Stimulated activated CD4-positive, alpha-beta T cell treated with anti-CD3 and anti-CD28 coated beads, TNF-alpha, amount 100 ng/mL, for 4 hours (primary cell): Measurements from ENCODE around the gene CA10.

Source experiments
- DNase-seq, 3 experiments: peaks; one replicate each; pipeline ENCODE4 v3.0.0-alpha.2; 2020; ENCODE audit warnings: low read depth in 3 of 3

Gene CA10

DNA sequence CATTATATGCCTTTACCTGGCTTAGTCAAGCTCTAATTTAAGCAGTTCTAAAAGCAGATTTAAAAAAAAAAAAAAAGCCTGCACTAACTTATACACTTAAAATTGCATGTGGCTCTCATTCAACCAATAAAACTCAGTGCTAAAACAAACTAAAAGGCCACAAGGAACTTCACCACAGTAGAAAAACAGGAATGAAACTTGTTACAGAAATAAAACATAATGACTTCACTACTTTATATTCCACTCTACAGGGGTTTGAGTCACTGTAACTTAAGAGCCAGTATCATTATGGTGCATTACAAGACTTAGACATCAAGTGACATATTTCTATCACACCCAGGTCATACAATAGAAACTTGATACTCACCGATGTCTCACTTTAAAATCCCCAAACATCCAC is 11.1 kb downstream of the CA10 start:
- no peak for DNase-seq

DNA sequence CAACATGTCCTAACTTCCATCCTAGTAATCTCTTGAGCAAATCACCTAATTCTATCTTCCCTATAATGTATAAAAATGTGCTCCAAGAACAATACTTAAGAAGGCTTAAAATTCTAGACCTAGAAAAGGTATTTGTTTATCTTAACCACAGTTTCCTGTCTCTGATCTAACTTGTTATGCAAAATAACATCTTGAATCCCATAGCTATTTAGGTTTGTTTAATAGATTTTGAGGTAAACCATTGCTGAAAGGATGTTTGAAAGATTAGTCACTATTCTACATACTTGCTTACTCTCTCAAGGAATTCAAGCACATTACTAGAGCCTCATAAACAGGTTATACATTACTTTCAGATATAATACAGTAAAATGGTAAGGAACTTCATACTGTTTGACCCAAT is 13.0 kb downstream of the CA10 start:
- no peak for DNase-seq

DNA sequence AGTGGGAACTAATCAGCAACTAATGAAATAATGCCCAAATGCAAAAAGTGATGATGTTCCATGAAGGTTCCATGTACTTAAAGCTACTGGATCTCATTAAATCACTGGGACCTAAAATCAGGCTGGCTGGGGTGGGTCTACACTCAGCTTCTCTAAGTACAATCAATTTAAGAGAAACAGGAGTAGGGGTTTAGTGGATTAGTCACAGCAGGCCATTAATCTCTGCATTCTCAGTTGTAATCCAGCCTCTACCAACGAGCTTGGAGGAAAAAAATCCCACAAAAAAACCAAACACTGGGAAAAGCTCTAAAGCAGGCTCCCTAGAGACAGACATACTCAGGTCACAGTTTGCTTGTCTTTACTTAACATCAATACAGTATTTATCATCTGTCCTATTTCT is 15.0 kb downstream of the CA10 start:
- DNase-seq, result no peak

DNA sequence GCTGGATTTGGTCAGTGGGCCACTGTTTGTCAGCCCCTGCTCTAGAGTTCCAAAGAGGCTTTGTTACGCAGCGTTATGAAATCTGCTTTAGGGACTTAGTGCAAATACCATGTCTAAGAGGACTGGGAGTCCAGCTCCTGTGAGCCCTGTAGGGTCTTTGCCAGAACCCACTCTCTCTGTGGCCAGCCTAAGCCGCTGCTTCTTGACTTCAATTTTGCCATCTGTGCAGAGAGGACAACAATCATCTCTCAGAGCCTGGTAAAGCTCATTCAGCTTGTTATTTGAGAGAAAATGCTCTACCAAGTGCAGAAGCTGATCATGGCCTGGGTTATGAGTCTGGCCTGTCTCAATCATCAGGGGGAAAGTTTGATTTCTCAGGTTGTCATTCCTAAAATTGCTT is 17.9 kb downstream of the CA10 start:
- no peak for DNase-seq

DNA sequence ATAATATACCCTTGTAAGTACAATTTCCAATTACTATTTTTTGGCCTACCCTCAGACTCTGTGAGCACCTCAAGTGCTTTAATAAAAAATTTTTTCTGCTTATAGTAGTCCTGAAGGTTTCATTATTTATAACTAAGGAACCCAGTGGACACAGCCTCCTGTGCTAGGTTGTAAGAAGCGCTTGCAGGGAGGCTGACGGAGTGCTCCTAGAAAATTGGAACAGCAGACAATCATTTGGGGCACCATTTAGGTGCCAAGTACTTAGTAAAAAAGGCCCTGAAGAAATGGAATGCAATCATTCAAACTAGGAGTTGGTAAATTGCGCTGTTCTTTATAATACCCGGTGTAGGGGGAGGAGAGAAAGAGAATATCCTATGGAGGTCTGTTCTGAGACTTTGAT is 19.8 kb downstream of the CA10 start:
- no peak for DNase-seq

DNA sequence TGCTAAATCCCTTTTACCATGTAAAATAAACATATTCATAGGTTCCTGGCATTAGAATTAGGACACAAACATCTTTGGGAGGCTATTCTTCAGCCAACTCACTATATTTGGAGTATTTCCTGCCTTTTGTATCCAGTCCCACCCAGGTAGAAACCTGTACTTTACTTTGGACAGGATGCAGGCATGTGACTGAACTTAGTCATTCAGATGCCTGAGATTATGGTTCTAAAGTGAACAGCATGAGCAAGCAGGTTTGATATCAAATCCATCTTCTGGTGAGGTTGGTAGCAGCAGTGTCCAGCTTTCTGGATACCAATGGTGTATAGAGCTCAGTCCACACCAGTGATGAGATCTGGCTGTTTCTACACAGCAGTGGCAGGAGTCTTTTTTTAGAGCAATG is 20.2 kb downstream of the CA10 start:
- no peak for DNase-seq

DNA sequence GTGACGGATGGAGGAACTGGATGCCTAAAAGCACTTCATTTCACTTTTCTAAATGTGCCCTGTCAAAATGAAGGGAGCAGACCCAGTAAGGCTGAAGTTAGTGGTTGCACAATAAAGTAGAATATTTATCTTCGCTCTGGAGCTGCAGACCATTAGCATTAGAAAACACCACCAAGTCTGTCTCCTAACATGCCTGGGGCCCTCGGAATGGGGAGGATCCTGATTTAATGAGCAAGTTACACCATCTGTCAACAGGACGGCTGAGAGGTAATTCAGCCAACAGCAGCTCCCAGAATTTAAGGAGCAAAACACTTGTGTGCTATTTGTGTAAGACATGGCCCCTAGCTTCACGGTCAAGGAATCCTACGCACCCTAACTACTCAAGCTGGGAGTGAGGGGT is 22.3 kb downstream of the CA10 start:
- no peak for DNase-seq

DNA sequence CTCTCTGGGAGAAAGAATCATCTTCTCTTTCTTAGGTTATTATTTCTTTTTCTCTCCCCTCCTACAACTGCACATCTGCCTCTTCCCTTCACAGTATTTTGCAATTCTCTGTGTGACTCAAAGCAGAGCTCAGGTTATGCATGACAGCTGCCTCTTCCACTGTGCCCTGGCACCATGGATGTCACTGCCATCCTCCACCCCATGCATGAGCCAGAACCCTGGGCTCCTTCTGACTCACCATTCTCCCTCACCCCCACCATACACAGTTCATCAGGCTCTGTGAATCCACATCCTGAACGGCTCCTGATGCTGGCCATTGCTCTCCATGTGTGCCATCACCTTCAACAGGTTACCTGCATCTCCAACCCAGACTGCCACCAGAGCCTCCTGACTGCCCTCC is 23.9 kb downstream of the CA10 start:
- no peak for DNase-seq

DNA sequence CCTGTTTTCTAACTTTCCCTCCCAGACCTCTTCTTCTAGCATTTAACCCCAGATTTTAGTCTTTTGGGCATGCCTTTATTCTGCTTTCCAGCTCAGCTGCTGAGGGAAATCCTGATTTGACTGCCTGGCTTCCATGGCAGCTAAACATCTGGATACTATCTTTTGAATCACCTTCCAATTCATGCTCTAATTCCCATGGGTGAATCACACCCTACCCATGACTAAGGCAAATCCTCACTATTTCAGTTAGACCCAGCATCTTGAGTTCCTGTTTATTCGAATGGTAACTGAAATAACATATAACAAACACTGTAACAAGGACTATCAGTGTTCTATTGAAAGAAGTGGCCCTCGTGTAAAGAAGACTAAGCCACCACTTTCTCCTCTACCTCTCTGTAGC is 29.8 kb downstream of the CA10 start:
- DNase-seq, result no peak

DNA sequence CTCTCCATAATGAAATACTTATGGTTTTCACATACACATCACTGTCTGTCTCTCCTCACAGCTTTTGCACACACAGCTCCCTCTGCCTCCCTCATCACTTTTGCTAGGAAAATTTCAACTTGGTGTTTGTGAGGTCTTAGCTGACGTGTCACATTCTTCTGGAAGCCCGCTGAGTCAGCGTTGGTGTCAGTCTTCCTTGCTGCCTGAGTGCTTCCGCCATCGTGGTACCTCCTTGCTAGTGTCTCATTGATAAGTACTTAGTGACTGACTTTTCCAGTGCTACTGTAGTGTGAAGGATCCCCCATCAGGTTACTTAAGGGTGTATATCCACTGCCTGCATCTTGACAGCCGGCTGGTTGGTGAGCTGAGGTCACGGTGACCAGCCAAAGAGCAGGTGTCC is 33.5 kb downstream of the CA10 start:
- no peak for DNase-seq

DNA sequence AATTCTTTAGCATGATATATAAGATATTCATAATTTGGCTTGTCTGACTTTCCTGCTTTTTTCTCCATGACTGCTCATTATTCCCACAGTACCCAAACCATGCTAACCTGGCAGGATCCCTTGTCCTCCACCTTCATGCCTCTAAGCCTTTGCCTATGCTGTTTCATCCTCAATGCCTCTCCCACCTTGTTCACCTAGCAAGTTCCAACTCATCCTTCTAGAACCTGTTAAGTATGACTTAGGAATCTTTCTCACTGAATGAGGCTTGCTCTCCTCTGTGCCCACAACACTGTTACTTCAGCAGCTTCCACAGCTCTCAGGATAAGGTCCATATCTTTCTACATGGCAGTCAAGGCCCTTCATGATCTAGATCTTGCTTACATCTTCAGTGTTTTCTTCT is 34.0 kb downstream of the CA10 start:
- no peak for DNase-seq

DNA sequence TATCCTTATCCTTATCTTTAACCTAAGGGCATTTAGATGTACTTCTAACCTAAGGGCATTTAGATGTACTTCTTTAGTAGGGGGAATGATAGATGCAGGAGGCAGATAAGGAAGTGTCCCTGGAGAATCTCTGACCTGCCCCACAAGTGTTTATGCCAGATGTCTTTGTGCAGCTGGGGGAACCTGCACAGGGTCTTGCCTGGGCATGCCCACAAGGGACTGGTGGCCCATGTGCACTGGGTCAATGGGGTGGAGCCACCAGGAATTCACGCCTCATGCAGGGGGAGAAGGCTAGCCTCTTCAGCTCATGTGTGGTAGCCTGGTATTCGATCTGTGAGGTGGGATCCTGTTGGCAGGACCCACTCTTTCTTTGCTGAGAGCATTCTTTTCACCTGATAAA is 38.0 kb downstream of the CA10 start:
- no peak for DNase-seq

DNA sequence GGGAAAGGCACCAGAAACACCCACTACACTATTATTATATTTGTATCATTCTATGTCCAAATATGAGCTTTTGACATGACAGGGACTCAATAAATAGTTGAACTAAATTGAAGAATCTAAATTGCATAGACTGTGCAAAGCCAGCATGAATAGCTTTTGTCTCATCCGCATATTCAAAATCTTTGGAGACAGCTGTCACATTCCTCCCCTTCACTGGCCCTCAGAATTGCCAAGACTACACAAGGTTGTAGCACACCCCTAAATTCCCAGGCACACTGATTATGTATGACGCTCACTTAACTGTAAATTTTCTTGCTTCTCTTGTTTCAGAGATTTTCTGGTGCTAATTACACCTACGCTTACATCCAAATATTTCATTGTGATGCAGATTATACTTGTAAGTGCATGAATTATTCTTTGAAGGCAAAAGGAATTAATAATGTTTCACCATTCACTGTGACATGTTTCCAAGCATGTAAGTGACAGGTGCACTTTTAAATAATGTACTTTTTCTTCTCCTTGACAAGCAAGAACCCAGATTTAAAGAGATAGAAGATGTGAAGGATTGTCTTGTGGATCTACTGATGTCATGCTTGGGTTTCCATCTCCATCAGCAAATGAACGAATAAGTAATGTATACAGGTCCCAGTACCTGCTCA is 47.5 kb downstream of the CA10 start:
- DNase-seq, result no peak

DNA sequence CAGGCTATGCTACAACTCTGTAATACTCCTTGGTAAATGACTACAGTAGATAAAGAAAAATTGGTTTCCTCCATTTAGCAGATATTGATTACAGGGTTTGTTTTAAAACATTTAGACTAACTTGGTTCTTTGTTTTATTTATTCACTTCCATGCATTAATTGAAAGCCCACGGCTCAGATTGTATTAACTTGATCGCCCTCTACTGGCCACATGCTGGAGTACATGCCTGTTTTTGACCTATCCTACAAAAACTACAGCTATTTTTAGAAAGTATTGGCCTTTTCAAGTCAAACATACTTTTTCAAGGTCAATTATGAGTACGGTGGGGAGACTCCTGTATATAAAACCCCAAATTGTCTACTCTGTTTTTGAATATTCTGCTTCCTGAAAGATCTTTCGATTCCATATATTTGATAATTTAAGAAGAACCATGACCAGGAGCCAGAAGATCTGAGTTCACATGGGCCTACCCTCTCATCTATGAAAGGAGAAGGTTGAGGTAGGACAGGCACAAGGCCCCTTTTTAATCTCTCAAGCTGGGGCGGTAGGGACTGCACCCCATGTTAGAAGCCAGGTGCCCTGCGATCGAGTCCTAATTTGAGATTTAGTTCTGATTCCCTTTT is 51.8 kb downstream of the CA10 start:
- peak in 1 of 3 experiments; percentile 2 for DNase-seq

DNA sequence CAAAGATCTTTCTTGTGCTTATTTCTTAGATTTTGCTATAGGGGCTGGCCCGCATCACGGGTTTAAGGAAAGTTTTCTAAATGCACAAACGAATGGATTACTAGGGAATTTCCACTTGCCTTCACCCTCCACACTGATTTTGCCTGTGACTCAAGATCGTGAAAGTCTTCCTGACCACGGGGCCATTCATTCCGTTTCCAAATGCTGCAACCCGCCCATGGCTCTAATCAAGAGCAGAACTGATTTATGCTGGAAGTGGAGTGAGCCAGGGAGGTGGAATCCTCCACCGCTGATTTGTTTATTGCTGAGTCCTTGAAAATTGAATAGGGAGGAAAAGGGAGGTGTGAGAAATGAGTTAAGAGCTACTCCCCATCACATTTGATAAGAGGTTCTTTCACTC is 52.4 kb downstream of the CA10 start:
- DNase-seq, result no peak

DNA sequence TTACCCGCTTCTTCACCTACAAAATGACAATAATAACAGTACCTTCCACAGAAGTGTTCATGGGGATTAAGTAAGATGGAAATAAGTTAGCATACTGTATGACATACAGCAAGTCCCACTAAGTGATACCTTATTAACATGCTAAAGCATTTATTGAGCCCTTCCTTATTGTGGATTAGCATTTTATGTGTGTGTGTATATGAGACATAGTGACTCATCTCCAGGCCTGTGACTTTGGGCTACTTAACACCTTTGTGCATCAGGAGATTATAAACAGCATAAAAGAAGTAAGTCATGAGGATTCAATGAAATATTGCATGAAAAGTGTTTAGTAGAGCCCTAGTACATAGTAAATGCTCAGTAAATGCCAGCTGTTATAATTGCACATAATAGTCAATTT is 52.9 kb downstream of the CA10 start:
- no peak for DNase-seq

DNA sequence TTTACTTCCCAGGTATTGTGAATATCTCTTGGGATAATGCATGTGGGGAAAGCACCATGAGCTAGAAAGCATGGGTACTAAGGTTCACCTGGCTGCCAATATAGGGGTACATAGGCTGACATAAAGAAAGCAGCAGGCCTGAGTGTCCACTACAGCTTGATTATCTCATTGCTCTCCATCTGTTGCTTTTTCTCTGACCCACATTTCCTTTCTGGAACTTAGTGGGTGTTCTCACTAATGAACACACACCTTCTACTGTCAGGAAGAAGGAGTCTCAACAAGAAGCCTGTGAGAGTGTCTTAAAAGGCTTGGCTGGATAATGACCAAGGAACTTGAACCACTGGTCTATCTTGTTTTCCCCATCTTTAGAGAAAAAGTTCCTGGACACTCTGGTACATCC is 62.5 kb downstream of the CA10 start:
- DNase-seq, result no peak

DNA sequence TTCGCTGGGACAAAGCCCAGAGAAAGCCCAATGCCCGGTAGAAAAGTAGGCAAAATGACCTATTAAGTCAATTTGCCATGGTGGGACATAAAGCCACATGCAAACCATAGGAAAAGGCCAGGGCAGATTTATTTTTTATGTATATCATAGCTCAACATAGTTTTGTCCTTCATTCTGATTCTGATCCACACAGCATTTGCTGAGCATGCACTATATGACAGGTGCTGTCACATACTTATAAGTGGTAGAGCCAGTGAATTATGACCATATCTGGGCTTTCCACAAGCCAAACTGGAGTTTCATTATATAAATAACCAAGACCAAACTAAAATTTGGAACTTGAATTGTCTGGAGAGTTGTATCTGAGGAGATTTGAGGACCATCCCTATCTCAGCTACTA is 74.3 kb downstream of the CA10 start:
- no peak for DNase-seq

DNA sequence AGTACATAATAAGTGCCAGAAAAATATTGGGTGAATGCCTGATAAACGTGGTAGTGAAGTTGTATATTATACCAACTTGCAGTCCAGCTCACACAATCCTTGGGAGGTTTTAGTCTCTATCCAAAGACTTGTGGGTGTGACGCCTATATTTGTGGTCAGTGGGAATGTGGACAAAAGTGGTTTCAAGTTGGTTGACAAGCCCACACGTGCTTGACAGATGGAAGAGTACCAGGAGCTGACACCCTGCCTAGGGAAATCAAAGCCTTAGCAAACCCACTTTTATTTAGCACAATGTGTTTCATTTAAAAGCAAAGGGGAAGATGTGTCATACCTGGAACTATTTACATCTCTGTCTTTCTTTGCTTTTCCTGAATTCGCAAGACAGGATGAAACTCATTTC is 79.0 kb downstream of the CA10 start:
- DNase-seq, result no peak

DNA sequence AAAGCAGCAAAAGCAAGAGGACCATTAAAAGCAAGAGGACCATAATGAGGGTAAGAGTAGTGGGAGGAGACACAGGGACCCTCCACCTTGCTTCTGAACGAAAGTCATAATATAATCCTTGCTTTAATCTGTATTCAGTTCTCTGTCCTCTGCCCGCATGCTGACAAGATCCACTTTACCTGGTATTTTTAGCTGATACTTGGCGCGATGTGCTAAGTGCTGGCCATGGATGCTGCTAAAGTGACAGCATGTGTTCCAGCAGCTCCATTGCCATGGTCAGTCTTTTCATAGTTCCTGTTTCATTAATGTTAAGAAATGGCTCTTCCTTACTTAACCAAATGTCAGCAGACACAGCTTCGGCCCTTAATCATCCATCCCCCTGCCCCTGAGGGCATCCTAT is 86.8 kb downstream of the CA10 start:
- no peak for DNase-seq

DNA sequence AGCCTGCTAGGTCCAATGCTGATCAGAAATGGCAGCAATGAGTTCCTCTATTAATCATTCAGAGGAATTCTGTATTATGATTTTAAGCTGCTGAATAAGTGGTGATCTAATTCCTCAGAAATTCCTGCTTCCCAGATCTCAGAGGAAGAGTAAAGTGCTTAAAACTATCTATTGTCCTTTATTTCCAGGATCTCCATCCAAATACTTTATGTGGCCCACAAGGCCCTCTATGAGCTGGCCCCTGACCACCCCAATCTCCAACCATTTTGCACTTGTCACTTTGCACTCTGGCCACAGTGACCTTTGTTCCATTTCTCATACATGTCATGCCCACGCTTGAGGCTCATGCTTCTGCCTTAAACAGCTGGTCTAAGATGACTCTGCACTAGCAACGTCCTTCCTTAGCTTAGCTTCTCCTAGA is 93.7 kb downstream of the CA10 start:
- DNase-seq, result no peak

DNA sequence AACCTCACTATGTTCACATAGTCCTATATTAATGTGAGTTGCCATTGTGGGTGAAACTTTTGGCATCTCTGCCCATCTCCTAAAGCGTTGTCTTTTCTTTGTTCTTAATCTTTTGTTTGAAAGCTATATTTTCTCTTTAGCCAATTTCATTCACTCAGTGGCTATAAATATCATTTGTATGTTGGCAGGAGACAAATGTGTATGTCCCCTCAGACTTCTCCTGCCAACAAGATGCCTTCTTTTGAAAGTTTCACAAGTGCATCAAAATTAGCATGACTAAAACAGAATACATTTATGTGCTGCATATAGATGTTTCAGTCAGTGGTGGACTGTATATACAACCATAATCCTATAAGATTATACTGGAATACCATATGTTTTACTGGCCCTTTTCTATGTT is 109.0 kb downstream of the CA10 start:
- no peak for DNase-seq

DNA sequence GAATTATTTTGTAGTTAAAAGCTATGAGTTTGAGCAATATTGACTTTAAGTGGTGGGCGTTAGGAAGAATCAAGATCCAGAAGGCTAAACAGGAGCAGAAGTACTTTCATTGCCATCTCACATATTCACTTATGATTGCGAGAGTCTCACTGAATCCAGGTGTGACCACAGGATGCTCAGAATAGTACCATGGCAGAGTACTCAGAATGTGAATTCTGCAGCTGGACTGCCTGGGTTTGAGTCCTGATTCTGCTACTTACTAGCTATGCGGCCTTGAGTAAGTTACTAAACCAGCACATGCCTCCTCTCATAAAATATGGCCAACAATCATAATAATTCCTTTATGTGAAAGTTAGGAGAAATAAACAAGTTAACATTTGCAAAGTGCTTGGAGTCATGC is 109.5 kb downstream of the CA10 start:
- DNase-seq, result no peak
